PFSK-1 (cell line): ENCODE measurements around the gene PLK4.

ENCODE experiments used
- FOXP2 ChIP-seq: optimal IDR thresholded peaks from 2 replicates; pipeline ENCODE3; 2011; ENCODE audit warnings: borderline replicate concordance, control low read depth, inconsistent platforms; ENCODE audit not compliant: insufficient read depth; ENCODE audit errors: extremely low read length, extremely low read depth
- POLR2AphosphoS5 ChIP-seq: IDR thresholded peaks from 2 replicates; pipeline ENCODE4 v1.6.1; 2012; ENCODE audit warnings: low read depth, mild to moderate bottlenecking, control low read depth, low read length, moderate library complexity
- SIN3A ChIP-seq: IDR thresholded peaks from 2 replicates; pipeline ENCODE4 v1.6.1; 2012; ENCODE audit warnings: mild to moderate bottlenecking, low read length, moderate library complexity, borderline replicate concordance; ENCODE audit not compliant: insufficient read depth
- TAF1 ChIP-seq: IDR thresholded peaks from 2 replicates; pipeline ENCODE4 v1.6.1; 2012; ENCODE audit warnings: low read length, control low read depth, borderline replicate concordance; ENCODE audit not compliant: insufficient read depth
- TF ChIP-seq, protein P1 (sequence below), 2 experiments: IDR thresholded peaks; 2 replicates each; pipeline versions ENCODE4 v1.6.1 to v1.8.0; 2011 to 2012; ENCODE audit warnings: low read depth in 2 of 2, low read length in 2 of 2, control low read depth in 1 of 2, inconsistent platforms in 1 of 2, mild to moderate bottlenecking in 1 of 2, moderate library complexity in 1 of 2; ENCODE audit not compliant: insufficient read depth in 1 of 2

Gene PLK4

DNA sequence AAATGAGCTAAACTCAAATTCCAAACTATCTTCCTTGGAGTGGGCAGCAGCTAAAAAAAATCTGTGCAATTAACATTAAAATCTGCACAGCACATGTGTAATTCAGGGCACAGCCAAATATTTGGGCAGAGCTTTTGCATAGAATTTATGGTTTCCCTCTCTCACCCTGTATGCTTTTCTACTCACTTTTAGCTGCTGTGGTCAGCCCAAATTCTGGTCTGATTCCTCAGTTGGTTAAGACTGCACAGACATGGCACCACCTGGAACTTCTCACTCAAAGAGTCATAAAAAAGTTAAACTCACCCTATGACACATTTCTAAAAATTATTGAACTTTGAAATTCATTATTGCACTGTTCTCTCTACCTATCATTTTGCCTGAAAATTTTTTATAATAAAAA is 4.9 kb upstream of the PLK4 start:
- no peak for TF ChIP-seq TAF1
- TF ChIP-seq SIN3A = no peak
- TF ChIP-seq, protein P1, sequence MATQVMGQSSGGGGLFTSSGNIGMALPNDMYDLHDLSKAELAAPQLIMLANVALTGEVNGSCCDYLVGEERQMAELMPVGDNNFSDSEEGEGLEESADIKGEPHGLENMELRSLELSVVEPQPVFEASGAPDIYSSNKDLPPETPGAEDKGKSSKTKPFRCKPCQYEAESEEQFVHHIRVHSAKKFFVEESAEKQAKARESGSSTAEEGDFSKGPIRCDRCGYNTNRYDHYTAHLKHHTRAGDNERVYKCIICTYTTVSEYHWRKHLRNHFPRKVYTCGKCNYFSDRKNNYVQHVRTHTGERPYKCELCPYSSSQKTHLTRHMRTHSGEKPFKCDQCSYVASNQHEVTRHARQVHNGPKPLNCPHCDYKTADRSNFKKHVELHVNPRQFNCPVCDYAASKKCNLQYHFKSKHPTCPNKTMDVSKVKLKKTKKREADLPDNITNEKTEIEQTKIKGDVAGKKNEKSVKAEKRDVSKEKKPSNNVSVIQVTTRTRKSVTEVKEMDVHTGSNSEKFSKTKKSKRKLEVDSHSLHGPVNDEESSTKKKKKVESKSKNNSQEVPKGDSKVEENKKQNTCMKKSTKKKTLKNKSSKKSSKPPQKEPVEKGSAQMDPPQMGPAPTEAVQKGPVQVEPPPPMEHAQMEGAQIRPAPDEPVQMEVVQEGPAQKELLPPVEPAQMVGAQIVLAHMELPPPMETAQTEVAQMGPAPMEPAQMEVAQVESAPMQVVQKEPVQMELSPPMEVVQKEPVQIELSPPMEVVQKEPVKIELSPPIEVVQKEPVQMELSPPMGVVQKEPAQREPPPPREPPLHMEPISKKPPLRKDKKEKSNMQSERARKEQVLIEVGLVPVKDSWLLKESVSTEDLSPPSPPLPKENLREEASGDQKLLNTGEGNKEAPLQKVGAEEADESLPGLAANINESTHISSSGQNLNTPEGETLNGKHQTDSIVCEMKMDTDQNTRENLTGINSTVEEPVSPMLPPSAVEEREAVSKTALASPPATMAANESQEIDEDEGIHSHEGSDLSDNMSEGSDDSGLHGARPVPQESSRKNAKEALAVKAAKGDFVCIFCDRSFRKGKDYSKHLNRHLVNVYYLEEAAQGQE (IDR thresholded peaks at IDR 0.05; ENCODE audit: insufficient read depth in 1 of 2, low read depth in 2 of 2, low read length in 2 of 2) = no peak

DNA sequence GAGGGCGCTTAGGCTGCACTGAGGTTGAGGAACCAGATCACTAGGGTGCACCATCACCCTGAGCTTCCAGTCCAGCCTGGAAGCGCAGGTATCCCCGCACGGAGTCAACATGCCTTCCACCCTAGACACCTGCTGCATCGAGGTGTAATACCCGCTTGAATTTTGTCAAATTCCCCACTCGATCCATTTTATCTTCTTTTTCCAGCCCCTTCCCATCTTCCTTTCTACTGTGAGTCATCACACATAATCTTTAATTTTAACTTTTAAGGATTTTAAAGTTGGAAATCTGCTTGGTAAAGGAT is 821 bp downstream of the PLK4 start:
- no peak for TF ChIP-seq FOXP2
- no peak for TF ChIP-seq TAF1
- no peak for TF ChIP-seq SIN3A
- TF ChIP-seq, protein P1 (IDR thresholded peaks at IDR 0.05; ENCODE audit: insufficient read depth in 1 of 2, low read depth in 2 of 2, low read length in 2 of 2) = no peak
- TF ChIP-seq POLR2AphosphoS5 = no peak

DNA sequence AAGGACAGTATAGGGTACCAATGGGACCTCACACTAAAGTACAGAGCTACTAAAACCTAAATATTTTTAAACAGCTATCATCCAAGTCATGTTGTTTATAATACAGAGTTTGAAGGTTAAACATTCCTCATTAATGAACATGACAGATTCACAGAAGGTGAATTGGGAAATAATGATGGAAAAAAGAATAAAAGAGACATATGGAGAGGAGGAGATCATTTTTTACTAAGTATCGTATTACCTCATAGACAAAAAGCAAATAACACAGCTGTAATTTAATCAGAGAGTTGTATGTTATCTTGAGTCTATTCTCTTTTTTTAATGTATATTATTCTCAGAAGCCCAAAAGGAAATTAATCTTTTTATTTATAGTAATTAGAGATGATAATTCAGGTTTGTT is 7.9 kb downstream of the PLK4 start:
- TF ChIP-seq, protein P1 (IDR thresholded peaks at IDR 0.05; ENCODE audit: insufficient read depth in 1 of 2, low read depth in 2 of 2, low read length in 2 of 2) = no peak
- TF ChIP-seq FOXP2 = no peak
- no peak for TF ChIP-seq SIN3A
- TF ChIP-seq TAF1 = no peak
- TF ChIP-seq POLR2AphosphoS5 = no peak

DNA sequence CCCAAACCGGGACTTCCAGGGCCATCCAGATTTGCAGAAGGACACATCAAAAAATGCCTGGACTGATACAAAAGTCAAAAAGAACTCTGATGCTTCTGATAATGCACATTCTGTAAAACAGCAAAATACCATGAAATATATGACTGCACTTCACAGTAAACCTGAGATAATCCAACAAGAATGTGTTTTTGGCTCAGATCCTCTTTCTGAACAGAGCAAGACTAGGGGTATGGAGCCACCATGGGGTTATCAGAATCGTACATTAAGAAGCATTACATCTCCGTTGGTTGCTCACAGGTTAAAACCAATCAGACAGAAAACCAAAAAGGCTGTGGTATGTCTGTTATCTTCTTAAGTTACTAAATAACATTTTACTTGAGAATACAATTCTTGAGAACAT is 9.2 kb downstream of the PLK4 start:
- no peak for TF ChIP-seq TAF1
- no peak for TF ChIP-seq SIN3A
- no peak for TF ChIP-seq POLR2AphosphoS5
- TF ChIP-seq FOXP2 = no peak
- TF ChIP-seq, protein P1 (IDR thresholded peaks at IDR 0.05; ENCODE audit: insufficient read depth in 1 of 2, low read depth in 2 of 2, low read length in 2 of 2) = no peak

DNA sequence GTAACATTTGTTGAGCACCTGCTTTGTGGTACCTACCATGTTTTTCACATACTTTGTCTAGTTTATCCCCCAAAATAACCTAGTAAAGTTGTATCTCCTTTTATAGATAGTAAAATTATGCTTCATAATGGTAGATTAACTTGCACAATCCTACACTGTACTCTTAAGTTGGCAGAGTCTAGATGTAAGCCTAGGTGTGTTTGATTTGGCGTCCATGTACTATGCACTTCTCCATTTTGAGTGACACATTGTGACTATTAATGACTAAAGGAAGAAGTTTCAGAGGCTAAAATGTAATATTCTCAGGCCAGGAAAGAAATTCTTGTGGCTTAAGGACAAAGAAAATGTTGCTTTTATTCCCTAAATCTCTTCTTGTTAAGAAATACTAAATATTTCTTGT is 15.4 kb downstream of the PLK4 start:
- no peak for TF ChIP-seq POLR2AphosphoS5
- no peak for TF ChIP-seq FOXP2
- TF ChIP-seq TAF1 = no peak
- TF ChIP-seq, protein P1 (IDR thresholded peaks at IDR 0.05; ENCODE audit: insufficient read depth in 1 of 2, low read depth in 2 of 2, low read length in 2 of 2) = no peak
- no peak for TF ChIP-seq SIN3A
